Esophagus squamous epithelium (tissue), 5 donors: ENCODE results near the gene ENTPD1. TPM values are rescaled to one million over a fixed set of nuclear protein-coding genes. Genes with fewer than 3 reads are reported as not detected.
A peak's percentile ranks its signal among the peaks of the same experiment; 100 is the strongest.

ENCODE experiments used
- DNase-seq: peaks from one replicate; lab custom pipeline; 2025; lab: John Stamatoyannopoulos, UW
- H3K27ac ChIP-seq, 4 donors: fragments of 200-600 bp; sonication (generic); one replicate each; pipeline ENCODE4 v1.5.1; 2016 to 2019; ENCODE audit warnings: mild to moderate bottlenecking in 1 of 4
- H3K27me3 ChIP-seq, 4 donors: fragments of 200-600 bp; sonication (generic); 1 replicate in 3 of 4; 2 replicates in 1 of 4; pipeline versions ENCODE4 v1.5.1 to v1.6.0; 2017 to 2021; ENCODE audit warnings: antibody characterized with exemption in 1 of 4
- H3K36me3 ChIP-seq, 3 donors: fragments of 200-600 bp; sonication (generic); one replicate each; pipeline ENCODE4 v1.5.1; 2016 to 2019
- H3K4me1 ChIP-seq, 3 donors: fragments of 200-600 bp; sonication (generic); one replicate each; pipeline ENCODE4 v1.5.1; 2017 to 2019
- H3K4me3 ChIP-seq, 4 donors: fragments of 200-600 bp; sonication (generic); 1 replicate in 3 of 4; 2 replicates in 1 of 4; pipeline ENCODE4 v1.5.1; 2016 to 2019; ENCODE audit warnings: mild to moderate bottlenecking in 2 of 4, moderate library complexity in 1 of 4
- H3K9me3 ChIP-seq, 3 donors: fragments of 200-600 bp; sonication (generic); one replicate each; pipeline ENCODE4 v1.5.1; 2016 to 2019
- POLR2A ChIP-seq, 4 donors: fragments of 450-650 bp; IDR thresholded peaks; one replicate each; pipeline ENCODE4 v1.6.1; 2017; ENCODE audit warnings: antibody characterized with exemption in 4 of 4, mild to moderate bottlenecking in 4 of 4, moderate library complexity in 3 of 4
- WGBS, 2 donors: methylation state at CpG; one replicate each; pipeline ENCODE4 v1.1.5; 2018; 5-methylcytosine and 5-hydroxymethylcytosine counted together
- intact Hi-C: fragments of 100-400 bp; cut with DNase I; formaldehyde crosslinking; loops from one replicate; pipeline ENCODE4 v1.15.0; 2022
- total RNA-seq, 4 donors: library from RNA; depleted of rRNA; stranded (reverse); fragments of >200 nt; gene quantifications; one replicate each; pipeline ENCODE4 v1.1.0, GENCODE V29; 2016
- TF ChIP-seq, protein P1 (sequence below), 6 experiments: fragments of 450-650 bp in 4 of 6; fragments of 200-600 bp in 2 of 6; sonication (generic) in 2 of 6; IDR thresholded peaks; one replicate each; pipeline ENCODE4 v1.5.1; 2016 to 2019; ENCODE audit warnings: antibody characterized with exemption in 6 of 6, mild to moderate bottlenecking in 4 of 6, moderate library complexity in 4 of 6
- donor health status: DM: yes; HTN: yes; CAD: no.

The ENTPD1 gene
- total RNA-seq, 4 donors from 2014 or later, result 7.7 to 34.5 (median 10.1) TPM

- no peak for DNase-seq
- peaks cover 0 to 53% (median 18%) of the 10 kb centered on the region in 3 donors for H3K4me1 ChIP-seq
- peak overlapping the region in 2 of 4 donors; percentile 44 to 64 for H3K4me3 ChIP-seq
- H3K27ac ChIP-seq, result peak overlapping the region in 3 of 4 donors; percentile 84 to 89 (median 86)
- TF ChIP-seq, protein P1, sequence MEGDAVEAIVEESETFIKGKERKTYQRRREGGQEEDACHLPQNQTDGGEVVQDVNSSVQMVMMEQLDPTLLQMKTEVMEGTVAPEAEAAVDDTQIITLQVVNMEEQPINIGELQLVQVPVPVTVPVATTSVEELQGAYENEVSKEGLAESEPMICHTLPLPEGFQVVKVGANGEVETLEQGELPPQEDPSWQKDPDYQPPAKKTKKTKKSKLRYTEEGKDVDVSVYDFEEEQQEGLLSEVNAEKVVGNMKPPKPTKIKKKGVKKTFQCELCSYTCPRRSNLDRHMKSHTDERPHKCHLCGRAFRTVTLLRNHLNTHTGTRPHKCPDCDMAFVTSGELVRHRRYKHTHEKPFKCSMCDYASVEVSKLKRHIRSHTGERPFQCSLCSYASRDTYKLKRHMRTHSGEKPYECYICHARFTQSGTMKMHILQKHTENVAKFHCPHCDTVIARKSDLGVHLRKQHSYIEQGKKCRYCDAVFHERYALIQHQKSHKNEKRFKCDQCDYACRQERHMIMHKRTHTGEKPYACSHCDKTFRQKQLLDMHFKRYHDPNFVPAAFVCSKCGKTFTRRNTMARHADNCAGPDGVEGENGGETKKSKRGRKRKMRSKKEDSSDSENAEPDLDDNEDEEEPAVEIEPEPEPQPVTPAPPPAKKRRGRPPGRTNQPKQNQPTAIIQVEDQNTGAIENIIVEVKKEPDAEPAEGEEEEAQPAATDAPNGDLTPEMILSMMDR (IDR thresholded peaks at IDR 0.05), result no peak
- TF ChIP-seq POLR2A (IDR thresholded peaks at IDR 0.05), result no peak
- 34 to 71% methylated on average over 2 of the region's 2 CpGs for WGBS, 2 donors
- no peaks in the 10 kb centered on the region for H3K27me3 ChIP-seq
- no peaks in the 10 kb centered on the region for H3K9me3 ChIP-seq
- intact Hi-C loops, result no loop called here
- no peaks in the 10 kb centered on the region for H3K36me3 ChIP-seq
These were observed 2.5 kb downstream of the ENTPD1 start for GRCh38 chr10:95758351-95759025.

GRCh38 chr10:95759233-95759826 lies 3.4 kb downstream of the ENTPD1 start:
- TF ChIP-seq POLR2A (IDR thresholded peaks at IDR 0.05), result no peak
- TF ChIP-seq, protein P1 (IDR thresholded peaks at IDR 0.05), result no peak
- H3K27ac ChIP-seq, result peak overlapping the region in 3 of 4 donors; percentile 84 to 89 (median 86)
- H3K4me3 ChIP-seq, result peak overlapping the region in 1 of 4 donors; percentile 64
- no peaks in the 10 kb centered on the region for H3K9me3 ChIP-seq
- intact Hi-C loops, result no loop called here
- H3K36me3 ChIP-seq, result no peaks in the 10 kb centered on the region
- no peak for DNase-seq
- peaks cover 0 to 53% (median 18%) of the 10 kb centered on the region in 3 donors for H3K4me1 ChIP-seq
- 44 to 53% methylated on average over 3 of the region's 3 CpGs for WGBS, 2 donors
- no peaks in the 10 kb centered on the region for H3K27me3 ChIP-seq

- DNase-seq, result no peak
- peaks cover 0 to 49% (median 18%) of the 10 kb centered on the region in 3 donors for H3K4me1 ChIP-seq
- H3K27ac ChIP-seq, result peak overlapping the region in 3 of 4 donors; percentile 40 to 64 (median 59)
- intact Hi-C loops, result no loop called here
- H3K27me3 ChIP-seq, result no peaks in the 10 kb centered on the region
- H3K36me3 ChIP-seq, result no peaks in the 10 kb centered on the region
- TF ChIP-seq, protein P1 (IDR thresholded peaks at IDR 0.05), result no peak
- no peak for TF ChIP-seq POLR2A (IDR thresholded peaks at IDR 0.05)
- H3K4me3 ChIP-seq, result no peak overlapping the region
- H3K9me3 ChIP-seq, result no peaks in the 10 kb centered on the region
- WGBS, 2 donors, result 38% methylated on average over 3 of the region's 3 CpGs
These were observed 6.1 kb downstream of the ENTPD1 start for GRCh38 chr10:95761939-95762492.

DNA sequence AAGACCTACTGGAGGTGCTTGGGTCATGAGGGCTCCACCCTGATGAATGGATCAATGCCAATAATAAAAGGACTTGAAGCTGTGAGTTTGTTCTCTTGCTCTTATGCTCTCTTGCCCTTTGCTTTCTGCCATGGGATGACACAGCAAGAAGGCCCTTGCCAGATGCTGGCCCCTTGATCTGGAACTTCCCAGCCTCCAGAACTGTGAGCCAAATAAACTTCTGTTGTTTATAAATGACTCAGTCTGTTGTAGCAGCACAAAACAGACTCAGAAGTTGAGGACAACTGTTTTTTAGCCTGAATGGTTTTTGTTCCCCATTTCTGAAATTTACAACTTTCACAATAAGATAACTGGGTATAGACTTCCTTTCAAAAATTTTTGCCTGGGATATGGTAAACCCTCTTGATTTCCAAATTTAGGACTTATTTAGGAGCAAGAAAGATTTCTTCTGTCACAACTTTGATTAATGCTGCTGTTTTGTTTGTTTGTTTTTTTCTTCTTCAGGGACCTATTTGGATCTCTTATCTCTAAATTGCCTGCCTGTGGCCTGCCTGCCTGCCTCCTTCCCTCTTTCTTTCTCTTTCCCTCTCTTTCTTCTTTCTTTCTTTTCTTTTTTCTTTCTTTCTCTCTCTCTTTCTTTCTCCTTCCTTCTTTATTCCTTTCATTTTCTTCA lies 12.1 kb downstream of the ENTPD1 start:
- Histone ChIP-seq H3K27ac (peak overlapping the region in 3 of 4 donors; percentile 48 to 84 (median 67)), H3K4me1 (peaks cover 0 to 24% (median 6%) of the 10 kb centered on the region in 3 donors), H3K4me3 (no peak overlapping the region), H3K9me3 (no peaks in the 10 kb centered on the region), H3K36me3 (no peaks in the 10 kb centered on the region), H3K27me3 (no peaks in the 10 kb centered on the region)
- no peak for TF ChIP-seq POLR2A (IDR thresholded peaks at IDR 0.05)
- TF ChIP-seq, protein P1 (IDR thresholded peaks at IDR 0.05), result no peak
- DNase-seq, result no peak
- intact Hi-C loops, result no loop called here
